GM19328 (cell line): Measurements from ENCODE around the gene ARMCX2.
"Not testable (repeated sequence)": the region's sequence is repeated elsewhere in the genome, so short reads cannot be mapped to it uniquely, and the experiment has no call there.

Source experiments
- ATAC-seq: cut with Tn5 transposase; IDR thresholded peaks from one replicate; pipeline ENCODE4 v1.9.1; 2021; ENCODE audit warnings: mild to moderate bottlenecking, moderate library complexity; ENCODE audit not compliant: unreplicated experiment

Gene ARMCX2

GRCh38 chrX:101659601-101660063, at the start of gene ARMCX2:
TSS of gene ARMCX2 (minus strand) at chrX:101659850. CDS start at chrX:101657588, 2,262 bp downstream.
- ATAC-seq = no peak

DNA sequence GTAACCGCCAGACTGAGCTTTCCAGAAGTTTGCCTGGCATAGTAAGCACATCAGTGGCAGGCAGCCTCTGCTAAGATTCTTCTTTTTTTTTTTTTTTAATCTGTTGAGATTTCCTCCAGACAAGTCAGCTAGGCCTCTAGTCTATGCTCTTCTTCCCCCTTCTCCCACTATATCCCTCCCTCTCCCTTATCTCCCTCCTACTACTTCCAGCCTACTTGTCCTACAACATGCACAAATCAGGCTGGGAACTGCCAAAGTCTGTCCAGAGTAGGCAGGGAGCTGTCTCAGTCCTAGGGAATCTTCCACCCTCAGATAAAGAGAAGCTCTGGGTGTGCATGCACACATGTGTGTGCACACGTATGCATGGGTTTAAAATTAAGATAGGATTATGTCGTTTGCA, 49.7 kb upstream of the ARMCX2 start:
- no peak for ATAC-seq

GRCh38 chrX:101708163-101708562, 48.5 kb upstream of the ARMCX2 start:
- no peak for ATAC-seq

DNA sequence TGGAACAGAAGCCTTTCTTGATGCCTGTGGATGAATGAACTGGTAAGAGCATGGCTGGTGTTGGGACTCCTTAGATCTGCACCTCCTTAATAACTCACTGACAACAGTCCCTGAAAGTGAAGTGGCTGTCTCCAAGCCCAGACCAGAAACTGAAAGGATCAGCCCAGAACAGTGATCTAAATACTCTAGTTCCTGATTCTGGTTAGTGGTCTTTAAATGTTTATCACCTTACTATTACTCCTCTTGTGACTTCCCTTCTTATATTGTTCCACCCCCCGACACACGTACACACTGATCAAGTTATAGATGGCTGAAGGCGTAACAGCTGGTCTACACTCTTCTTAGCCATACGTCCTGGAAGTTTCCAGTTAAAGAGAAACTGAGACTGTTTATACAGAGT, 33.8 kb upstream of the ARMCX2 start:
- ATAC-seq = no peak

DNA sequence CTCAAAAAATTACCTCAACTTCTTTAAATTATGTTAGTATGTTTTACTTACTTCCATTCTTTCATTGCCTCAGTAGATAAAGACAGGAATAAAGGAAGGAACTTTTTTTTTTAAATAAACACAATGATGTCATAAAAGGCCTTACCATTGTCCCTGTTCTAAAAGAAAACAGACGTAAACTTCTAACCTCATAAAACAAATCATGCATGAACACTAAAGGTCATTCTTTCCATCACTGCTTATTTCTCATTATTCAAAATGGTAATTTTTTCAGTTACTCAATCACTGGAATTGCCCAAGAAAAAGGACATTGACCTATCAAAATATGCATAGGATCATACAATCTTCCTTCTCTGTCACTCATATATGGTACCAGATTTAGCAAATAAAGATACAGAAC, 32.2 kb upstream of the ARMCX2 start:
- no peak for ATAC-seq

- ATAC-seq = no peak
These were observed 26.9 kb upstream of the ARMCX2 start for GRCh38 chrX:101686574-101686973.

GRCh38 chrX:101685923-101686322, 26.3 kb upstream of the ARMCX2 start:
- ATAC-seq = no peak

GRCh38 chrX:101682723-101683122, 23.1 kb upstream of the ARMCX2 start:
- no peak for ATAC-seq

DNA sequence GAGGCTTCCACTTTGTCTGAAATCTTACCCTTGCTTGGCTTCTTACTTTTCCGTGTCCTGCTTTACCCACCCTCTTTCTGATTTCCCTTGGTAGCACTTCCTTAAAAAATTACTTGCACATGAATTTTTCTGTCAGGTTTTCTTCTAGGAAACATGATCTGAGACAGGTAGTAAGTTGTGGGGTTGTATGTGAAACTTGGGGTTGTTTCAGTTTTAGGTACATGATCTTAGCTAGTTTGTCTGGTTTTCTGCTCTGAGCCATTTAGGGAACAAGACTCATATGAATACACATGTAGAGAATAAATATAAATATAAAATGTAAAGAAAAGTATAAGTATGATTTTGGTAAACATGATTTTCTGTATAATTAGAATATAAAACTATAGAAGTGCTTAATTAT, 17.4 kb upstream of the ARMCX2 start:
- ATAC-seq = peak; percentile 60

DNA sequence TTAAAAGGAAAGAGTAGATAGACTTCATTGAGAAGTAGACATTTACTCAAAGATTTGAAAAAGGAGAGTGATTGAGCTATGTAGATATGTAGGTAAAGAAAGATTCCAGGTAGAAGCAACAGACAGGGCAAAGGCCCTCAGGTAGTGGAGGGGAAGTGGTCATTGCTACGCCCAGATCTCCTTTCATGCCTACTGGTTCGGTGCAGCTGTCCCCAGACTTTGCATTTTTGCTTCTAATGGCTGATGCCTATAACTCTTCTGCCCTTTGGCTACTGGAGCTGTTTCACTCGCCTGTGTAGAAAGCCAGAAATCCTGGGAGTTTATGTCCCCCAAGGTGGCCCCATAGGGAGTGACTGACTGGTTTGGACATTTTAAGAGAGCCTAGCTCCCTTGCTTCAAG, 16.9 kb upstream of the ARMCX2 start:
- peak; percentile 10 for ATAC-seq

- ATAC-seq = no peak
These were observed 8.5 kb upstream of the ARMCX2 start for GRCh38 chrX:101668143-101668542.

GRCh38 chrX:101658661-101659491, 774 bp downstream of the ARMCX2 start:
- ATAC-seq = no peak

DNA sequence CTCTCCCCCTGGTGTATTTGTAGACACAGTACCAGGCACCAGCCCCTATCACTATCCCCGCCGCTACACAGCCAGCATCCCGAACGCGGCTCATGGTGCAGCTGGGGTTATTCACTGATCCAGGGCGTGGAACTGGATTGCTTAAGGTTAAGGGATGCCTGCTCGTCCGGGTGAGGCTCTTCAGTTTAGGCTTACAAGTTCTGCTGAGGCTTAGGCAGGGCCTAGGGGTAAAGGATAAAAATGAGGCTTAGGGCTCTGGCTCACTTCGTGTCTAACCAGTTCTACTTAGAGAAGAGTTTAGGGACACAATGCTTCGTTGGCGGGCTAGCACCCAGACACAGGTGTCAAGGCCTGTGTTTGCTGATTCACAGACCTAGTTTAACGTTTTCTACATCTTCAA, 2.2 kb downstream of the ARMCX2 start:
- ATAC-seq = no peak

DNA sequence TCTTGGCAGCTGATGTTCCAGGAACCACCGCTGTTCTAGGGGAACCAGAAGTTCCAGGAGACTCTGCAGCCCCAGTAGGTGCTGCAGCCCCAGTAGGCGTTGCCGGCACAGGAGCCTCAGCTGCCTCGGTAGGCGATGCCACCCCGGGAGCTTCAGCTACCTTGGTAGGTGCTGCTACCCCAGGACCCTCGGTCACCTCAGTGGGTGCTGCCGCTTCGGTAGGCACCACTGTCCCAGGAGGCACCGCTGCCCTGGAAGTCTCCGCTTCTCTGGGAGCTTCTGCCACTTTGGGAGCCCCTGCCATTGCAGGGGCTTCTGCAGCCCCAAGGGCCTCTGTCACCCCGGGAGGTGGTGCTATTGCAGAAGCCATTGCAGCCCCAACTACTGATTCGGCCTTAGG, 2.8 kb downstream of the ARMCX2 start:
- ATAC-seq = no peak

GRCh38 chrX:101655534-101655933, 4.1 kb downstream of the ARMCX2 start:
- no peak for ATAC-seq

DNA sequence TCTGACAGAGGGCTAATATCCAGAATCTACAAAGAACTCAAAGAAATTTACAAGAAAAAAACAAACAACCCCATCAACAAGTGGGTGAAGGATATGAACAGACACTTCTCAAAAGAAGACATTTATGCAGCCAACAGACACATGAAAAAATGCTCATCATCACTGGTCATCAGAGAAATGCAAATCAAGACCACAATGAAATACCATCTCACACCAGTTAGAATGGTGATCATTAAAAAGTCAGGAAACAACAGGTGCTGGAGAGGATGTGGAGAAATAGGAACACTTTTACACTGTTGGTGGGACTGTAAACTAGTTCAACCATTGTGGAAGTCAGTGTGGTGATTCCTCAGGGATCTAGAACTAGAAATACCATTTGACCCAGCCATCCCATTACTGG, 11.9 kb downstream of the ARMCX2 start:
- not testable (repeated sequence) for ATAC-seq

GRCh38 chrX:101642093-101642492, 17.6 kb downstream of the ARMCX2 start:
- ATAC-seq = no peak

DNA sequence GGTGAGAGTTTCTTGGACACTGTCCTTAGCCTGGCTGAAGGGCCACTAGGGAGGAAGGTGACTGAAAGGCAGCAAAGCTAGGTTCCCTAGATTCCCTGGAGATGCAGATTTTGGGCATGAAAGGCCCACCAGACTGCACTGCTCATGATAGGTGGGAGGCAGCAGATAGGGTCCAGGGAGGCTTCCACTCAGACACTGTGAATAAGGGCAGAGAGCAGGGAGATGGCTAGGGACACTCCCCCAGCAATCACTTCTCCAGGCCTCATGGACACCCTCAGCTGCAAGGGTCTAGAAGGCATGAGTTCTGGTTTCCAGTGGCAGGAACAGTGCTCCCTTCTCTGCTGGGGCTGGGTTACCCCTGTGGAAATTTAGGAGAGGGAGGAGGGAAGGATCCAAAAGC, 20.1 kb downstream of the ARMCX2 start:
- ATAC-seq = no peak

GRCh38 chrX:101619364-101619763, 40.3 kb downstream of the ARMCX2 start:
- no peak for ATAC-seq

GRCh38 chrX:101617211-101618191, 42.1 kb downstream of the ARMCX2 start, which contains the start of gene ARMCX6:
TSS of gene ARMCX6 (minus strand) at chrX:101618000. CDS start at chrX:101616620, 1,380 bp downstream.
- ATAC-seq = peak; percentile 94

GRCh38 chrX:101605728-101606127, 53.9 kb downstream of the ARMCX2 start:
- ATAC-seq = no peak
